ENCODE measurements around the gene MIPOL1.
"Not testable (repeated sequence)": the region's sequence is repeated elsewhere in the genome, so short reads cannot be mapped to it uniquely, and the experiment has no call there.

MIPOL1 gene

GRCh38 chr14:37197421-37198272, at the start of gene MIPOL1:
Gene MIPOL1, plus strand, starts transcription at chr14:37197937. Its CDS starts 49,952 bp downstream, at chr14:37247889.
- DNase-seq (ENCODE audit: low read depth), result peak; percentile 57

- no peak for DNase-seq (ENCODE audit: low read depth)
These were observed 47.3 kb upstream of the MIPOL1 start for GRCh38 chr14:37150414-37150813.

GRCh38 chr14:37153005-37153404, 44.7 kb upstream of the MIPOL1 start:
- no peak for DNase-seq (ENCODE audit: low read depth)

- no peak for DNase-seq (ENCODE audit: low read depth)
These were observed 44.3 kb upstream of the MIPOL1 start for GRCh38 chr14:37153483-37153882.

- no peak for DNase-seq (ENCODE audit: low read depth)
These were observed 39.8 kb upstream of the MIPOL1 start for GRCh38 chr14:37157987-37158386.

- DNase-seq (ENCODE audit: low read depth), result not testable (repeated sequence)
These were observed 35.4 kb upstream of the MIPOL1 start for GRCh38 chr14:37162307-37162706.

GRCh38 chr14:37165794-37166193, 31.9 kb upstream of the MIPOL1 start:
- no peak for DNase-seq (ENCODE audit: low read depth)

GRCh38 chr14:37167151-37168047, 30.3 kb upstream of the MIPOL1 start:
- no peak for DNase-seq (ENCODE audit: low read depth)

- DNase-seq (ENCODE audit: low read depth), result no peak
These were observed 29.0 kb upstream of the MIPOL1 start for GRCh38 chr14:37168721-37169120.

- no peak for DNase-seq (ENCODE audit: low read depth)
These were observed 27.5 kb upstream of the MIPOL1 start for GRCh38 chr14:37170237-37170636.

- no peak for DNase-seq (ENCODE audit: low read depth)
These were observed 26.7 kb upstream of the MIPOL1 start for GRCh38 chr14:37170993-37171392.

- DNase-seq (ENCODE audit: low read depth), result no peak
These were observed 26.1 kb upstream of the MIPOL1 start for GRCh38 chr14:37171678-37172023.

GRCh38 chr14:37172024-37172869, 25.5 kb upstream of the MIPOL1 start, which contains the start of gene SLC25A21:
Gene SLC25A21, minus strand, starts transcription at chr14:37172606.
- DNase-seq (ENCODE audit: low read depth), result no peak

GRCh38 chr14:37172936-37173614, 24.7 kb upstream of the MIPOL1 start:
- DNase-seq (ENCODE audit: low read depth), result no peak

GRCh38 chr14:37179896-37180502, 17.7 kb upstream of the MIPOL1 start:
- DNase-seq (ENCODE audit: low read depth), result peak; percentile 70

GRCh38 chr14:37180886-37181285, 16.9 kb upstream of the MIPOL1 start:
- DNase-seq (ENCODE audit: low read depth), result not testable (repeated sequence)

- no peak for DNase-seq (ENCODE audit: low read depth)
These were observed 16.3 kb upstream of the MIPOL1 start for GRCh38 chr14:37181441-37181840.

GRCh38 chr14:37184520-37184919, 13.2 kb upstream of the MIPOL1 start:
- not testable (repeated sequence) for DNase-seq (ENCODE audit: low read depth)

GRCh38 chr14:37185670-37186069, 12.1 kb upstream of the MIPOL1 start:
- no peak for DNase-seq (ENCODE audit: low read depth)

GRCh38 chr14:37186865-37187264, 10.9 kb upstream of the MIPOL1 start:
- DNase-seq (ENCODE audit: low read depth), result no peak

GRCh38 chr14:37187294-37187693, 10.4 kb upstream of the MIPOL1 start:
- no peak for DNase-seq (ENCODE audit: low read depth)

Data from HS-5 (cell line).